Skeletal muscle tissue (tissue), 4 donors: Measurements from ENCODE around the gene ASAP2. TPM values are rescaled to one million over a fixed set of nuclear protein-coding genes. Genes with fewer than 3 reads are reported as not detected.
A peak's percentile ranks its signal among the peaks of the same experiment; 100 is the strongest.

Experiments
- H3K27ac ChIP-seq: one replicate; pipeline ENCODE4 v1.7.0; 2013; ENCODE audit warnings: mild to moderate bottlenecking, low read depth, low read length, inconsistent platforms
- H3K27me3 ChIP-seq, 3 donors: one replicate each; pipeline ENCODE4 v1.7.0; 2013; ENCODE audit warnings: low read length in 3 of 3; ENCODE audit not compliant: control insufficient read depth in 3 of 3, insufficient read depth in 3 of 3
- H3K36me3 ChIP-seq, 3 donors: one replicate each; pipeline ENCODE4 v1.7.0; 2013; ENCODE audit warnings: low read length in 3 of 3; ENCODE audit not compliant: control insufficient read depth in 3 of 3, insufficient read depth in 3 of 3
- H3K4me1 ChIP-seq, 3 donors: one replicate each; pipeline ENCODE4 v1.7.0; 2013; ENCODE audit warnings: low read length in 3 of 3, mild to moderate bottlenecking in 3 of 3; ENCODE audit not compliant: control insufficient read depth in 3 of 3, insufficient read depth in 3 of 3
- H3K4me3 ChIP-seq, 3 donors: one replicate each; pipeline ENCODE4 v1.7.0; 2013; ENCODE audit warnings: low read length in 3 of 3
- H3K9ac ChIP-seq, 3 donors: one replicate each; pipeline ENCODE4 v1.7.0; 2013; ENCODE audit warnings: low read length in 3 of 3, mild to moderate bottlenecking in 3 of 3, moderate library complexity in 2 of 3, low read depth in 1 of 3
- H3K9me3 ChIP-seq, 3 donors: one replicate each; pipeline ENCODE4 v1.7.0; 2013; ENCODE audit warnings: low read length in 3 of 3; ENCODE audit not compliant: control insufficient read depth in 3 of 3
- total RNA-seq: library from RNA; depleted of rRNA; stranded (reverse); fragments of >200 nt; gene quantifications from one replicate; pipeline ENCODE4 v1.2.3, GENCODE V29; 2014
- donor health status: Osteomylitis.

ASAP2 gene
- total RNA-seq, 1 donor from 2014 or later, result 17.7 TPM

GRCh38 chr2:9248363-9248762 is 41.8 kb downstream of the ASAP2 start:
- H3K9ac ChIP-seq, result no peak overlapping the region
- H3K27ac ChIP-seq, result no peak overlapping the region
- peaks cover 38 to 44% (median 39%) of the 10 kb centered on the region in 3 donors for H3K4me1 ChIP-seq

GRCh38 chr2:9249020-9249800 is 42.6 kb downstream of the ASAP2 start:
- Histone ChIP-seq H3K27me3 (no peaks in the 10 kb centered on the region), H3K36me3 (no peaks in the 10 kb centered on the region), H3K4me3 (no peak overlapping the region), H3K9me3 (no peaks in the 10 kb centered on the region), H3K4me1 (peaks cover 38 to 44% (median 39%) of the 10 kb centered on the region in 3 donors), H3K27ac (no peak overlapping the region), H3K9ac (no peak overlapping the region)

More at GRCh38 chr2:9248363-9248762, 41.8 kb downstream of the ASAP2 start:
- no peaks in the 10 kb centered on the region for H3K9me3 ChIP-seq
- no peaks in the 10 kb centered on the region for H3K36me3 ChIP-seq
- no peak overlapping the region for H3K4me3 ChIP-seq
- H3K27me3 ChIP-seq, result no peaks in the 10 kb centered on the region

GRCh38 chr2:9250091-9250490 is 43.5 kb downstream of the ASAP2 start:
- Histone ChIP-seq H3K4me1 (peaks cover 38 to 44% (median 39%) of the 10 kb centered on the region in 3 donors), H3K27ac (no peak overlapping the region), H3K9ac (no peak overlapping the region)

GRCh38 chr2:9250498-9251153 is 44.0 kb downstream of the ASAP2 start:
- H3K4me1 ChIP-seq, result peaks cover 38 to 44% (median 39%) of the 10 kb centered on the region in 3 donors

More at GRCh38 chr2:9250091-9250490, 43.5 kb downstream of the ASAP2 start:
- Histone ChIP-seq H3K27me3 (no peaks in the 10 kb centered on the region), H3K9me3 (no peaks in the 10 kb centered on the region), H3K4me3 (no peak overlapping the region), H3K36me3 (no peaks in the 10 kb centered on the region)

GRCh38 chr2:9251154-9252001 is 44.8 kb downstream of the ASAP2 start:
- H3K9ac ChIP-seq, result no peak overlapping the region
- peaks cover 38 to 44% (median 42%) of the 10 kb centered on the region in 3 donors for H3K4me1 ChIP-seq
- H3K27me3 ChIP-seq, result no peaks in the 10 kb centered on the region
- H3K36me3 ChIP-seq, result no peaks in the 10 kb centered on the region
- no peak overlapping the region for H3K4me3 ChIP-seq
- no peaks in the 10 kb centered on the region for H3K9me3 ChIP-seq
- peak overlapping the region; percentile 10 for H3K27ac ChIP-seq

More at GRCh38 chr2:9250498-9251153, 44.0 kb downstream of the ASAP2 start:
- Histone ChIP-seq H3K4me3 (no peak overlapping the region), H3K36me3 (no peaks in the 10 kb centered on the region), H3K27me3 (no peaks in the 10 kb centered on the region), H3K9ac (no peak overlapping the region), H3K9me3 (no peaks in the 10 kb centered on the region), H3K27ac (peak overlapping the region; percentile 10)

GRCh38 chr2:9252002-9252357 is 45.4 kb downstream of the ASAP2 start:
- H3K4me3 ChIP-seq, result no peak overlapping the region
- H3K9me3 ChIP-seq, result no peaks in the 10 kb centered on the region
- peaks cover 39 to 45% (median 44%) of the 10 kb centered on the region in 3 donors for H3K4me1 ChIP-seq
- H3K27ac ChIP-seq, result peak overlapping the region; percentile 10
- H3K27me3 ChIP-seq, result no peaks in the 10 kb centered on the region
- H3K9ac ChIP-seq, result no peak overlapping the region
- no peaks in the 10 kb centered on the region for H3K36me3 ChIP-seq

- H3K36me3 ChIP-seq, result no peaks in the 10 kb centered on the region
- no peaks in the 10 kb centered on the region for H3K27me3 ChIP-seq
- H3K4me3 ChIP-seq, result no peak overlapping the region
- no peak overlapping the region for H3K9ac ChIP-seq
- H3K9me3 ChIP-seq, result no peaks in the 10 kb centered on the region
- no peak overlapping the region for H3K27ac ChIP-seq
- H3K4me1 ChIP-seq, result peaks cover 34 to 41% (median 34%) of the 10 kb centered on the region in 3 donors
These were observed 48.8 kb downstream of the ASAP2 start for GRCh38 chr2:9255416-9255815.

- Histone ChIP-seq H3K4me1 (peaks cover 37 to 45% (median 41%) of the 10 kb centered on the region in 3 donors), H3K9me3 (no peaks in the 10 kb centered on the region), H3K36me3 (no peaks in the 10 kb centered on the region), H3K27me3 (no peaks in the 10 kb centered on the region), H3K4me3 (no peak overlapping the region), H3K9ac (no peak overlapping the region), H3K27ac (no peak overlapping the region)
These were observed 49.5 kb downstream of the ASAP2 start for GRCh38 chr2:9256147-9256546.

GRCh38 chr2:9256570-9257043 is 50.0 kb downstream of the ASAP2 start:
- H3K4me1 ChIP-seq, result peaks cover 41 to 46% (median 41%) of the 10 kb centered on the region in 3 donors
- H3K9ac ChIP-seq, result no peak overlapping the region
- H3K36me3 ChIP-seq, result no peaks in the 10 kb centered on the region
- peak overlapping the region in 1 of 3 donors; percentile 31 for H3K4me3 ChIP-seq
- no peaks in the 10 kb centered on the region for H3K27me3 ChIP-seq
- no peaks in the 10 kb centered on the region for H3K9me3 ChIP-seq
- no peak overlapping the region for H3K27ac ChIP-seq
